HCT116 (cell line): ENCODE data around the gene CYP11A1. TPM values are rescaled to one million over a fixed set of nuclear protein-coding genes. Genes with fewer than 3 reads are reported as not detected.

ENCODE experiments used
- ATAC-seq: fragments of 200-7000 bp; cut with Tn5 transposase; 2 replicates; pipeline ENCODE4 v1.9.1; 2020; ENCODE audit warnings: mild to moderate bottlenecking, moderate library complexity
- BruUV-seq: library from RNA; stranded (reverse); fragments of 400-500 nt; replicated peaks from 2 replicates; lab custom pipeline; 2021; lab: Mats Ljungman, UMichigan
- CTCF ChIA-PET: fragments of 300-600 bp; sonication (Branson Sonifier 250); formaldehyde crosslinking; loops from one replicate; lab custom pipeline; 2021; ENCODE audit warnings: antibody characterized with exemption; lab: Charles Lee
- POLR2A ChIA-PET: fragments of 300-600, 350-600 bp; sonication (Branson Sonifier 250); formaldehyde crosslinking; loops from one replicate; lab custom pipeline; 2021; ENCODE audit warnings: antibody characterized with exemption; lab: Charles Lee
- RAD21 ChIA-PET, 2 experiments: fragments of 300-600 bp; sonication (Branson Sonifier 250); formaldehyde crosslinking; loops; one replicate each; lab custom pipeline; 2023; ENCODE audit warnings: low total read pairs in 2 of 2; ENCODE audit not compliant: uncharacterized antibody in 2 of 2, unreplicated experiment in 2 of 2, low non-redundant PET in 1 of 2; lab: Charles Lee
- DNase-seq: peaks from one replicate; pipeline ENCODE4 v3.0.0-alpha.2; 2010; ENCODE audit warnings: low read depth, low spot score
- H2AFZ ChIP-seq: fragments of 200-600 bp; shearing (Covaris generic), sonication (generic); 2 replicates; pipeline ENCODE4 v1.6.1; 2017; ENCODE audit warnings: low read depth, mixed run types, mixed read lengths, antibody characterized with exemption, low read length; ENCODE audit not compliant: poor library complexity, severe bottlenecking
- H3K27ac ChIP-seq: 2 replicates; pipeline ENCODE4 v1.5.1; 2012; ENCODE audit warnings: low read depth, low read length
- H3K27me3 ChIP-seq: fragments of 200-600 bp; sonication (generic); 2 replicates; pipeline ENCODE4 v1.6.1; 2016; ENCODE audit warnings: mixed run types, low read length, mixed read lengths; ENCODE audit not compliant: insufficient read depth
- H3K36me3 ChIP-seq, 2 experiments: fragments of 200-500 bp in 1 of 2; fragments of 200-600 bp in 1 of 2; sonication (Bioruptor generic) in 1 of 2; sonication (generic) in 1 of 2; 2 replicates each; pipeline versions ENCODE4 v1.5.1 to v1.6.1; 2014 to 2016; ENCODE audit warnings: low read length in 2 of 2, inconsistent platforms in 1 of 2, mixed read lengths in 1 of 2, mixed run types in 1 of 2; ENCODE audit not compliant: insufficient read depth in 2 of 2, control insufficient read depth in 1 of 2
- H3K4me1 ChIP-seq, 2 experiments: fragments of 200-600 bp in 1 of 2; sonication (generic) in 1 of 2; 2 replicates each; pipeline versions ENCODE4 v1.5.1 to v1.6.1; 2012 to 2017; ENCODE audit warnings: low read length in 2 of 2, inconsistent platforms in 1 of 2, mild to moderate bottlenecking in 1 of 2, mixed read lengths in 1 of 2, mixed run types in 1 of 2, moderate library complexity in 1 of 2; ENCODE audit not compliant: insufficient read depth in 2 of 2, control insufficient read depth in 1 of 2
- H3K4me2 ChIP-seq: fragments of 200-600 bp; sonication (generic); 2 replicates; pipeline ENCODE4 v1.6.1; 2017; ENCODE audit warnings: mixed run types, low read length, mixed read lengths
- H3K4me3 ChIP-seq, 2 experiments: fragments of 200-600 bp in 1 of 2; sonication (generic) in 1 of 2; replicated peaks in 1 of 2; 2 replicates each; pipeline ENCODE4 v1.5.1; 2011 to 2016; ENCODE audit warnings: low read length in 2 of 2, control low read depth in 1 of 2, low read depth in 1 of 2, mild to moderate bottlenecking in 1 of 2, mixed read lengths in 1 of 2, mixed run types in 1 of 2
- H3K79me2 ChIP-seq: fragments of 200-600 bp; sonication (generic); 2 replicates; pipeline ENCODE4 v1.6.1; 2017; ENCODE audit warnings: mild to moderate bottlenecking, mixed run types, low read length, moderate library complexity, mixed read lengths; ENCODE audit not compliant: insufficient read depth
- H3K9ac ChIP-seq: fragments of 200-600 bp; sonication (generic); 2 replicates; pipeline ENCODE4 v1.6.1; 2016; ENCODE audit warnings: low read length, mixed read lengths
- H3K9me2 ChIP-seq: fragments of 200-600 bp; sonication (generic), shearing (Covaris generic); 2 replicates; pipeline ENCODE4 v1.6.1; 2017; ENCODE audit warnings: mixed run types, mild to moderate bottlenecking, moderate library complexity; ENCODE audit not compliant: insufficient read depth
- H3K9me3 ChIP-seq, 2 experiments: fragments of 200-500 bp in 1 of 2; fragments of 200-600 bp in 1 of 2; sonication (Bioruptor generic) in 1 of 2; sonication (generic) in 1 of 2; 2 replicates each; pipeline ENCODE4 v1.6.1; 2014 to 2017; ENCODE audit warnings: low read length in 2 of 2, mixed read lengths in 2 of 2, inconsistent platforms in 1 of 2, low read depth in 1 of 2, mild to moderate bottlenecking in 1 of 2, mixed run types in 1 of 2, moderate library complexity in 1 of 2; ENCODE audit not compliant: control insufficient read depth in 1 of 2, insufficient read depth in 1 of 2
- H4K20me1 ChIP-seq: fragments of 200-600 bp; sonication (generic), shearing (Covaris generic); 2 replicates; pipeline ENCODE4 v1.6.1; 2017; ENCODE audit warnings: mixed run types, mild to moderate bottlenecking, moderate library complexity; ENCODE audit not compliant: insufficient read depth
- ATF3 ChIP-seq: IDR thresholded peaks from 2 replicates; pipeline ENCODE4 v1.6.1; 2012
- CBX3 ChIP-seq: IDR thresholded peaks from 2 replicates; pipeline ENCODE4 v1.6.1; 2012; ENCODE audit warnings: low read depth
- CEBPB ChIP-seq: IDR thresholded peaks from 2 replicates; pipeline ENCODE4 v1.6.1; 2012; ENCODE audit warnings: low read depth
- CTCF ChIP-seq, 3 experiments: fragments of 200-600 bp in 1 of 3; sonication (generic) in 1 of 3; IDR thresholded peaks in 2 of 3; conservative IDR thresholded peaks in 1 of 3; 2 replicates each; pipeline ENCODE4 v1.5.1; 2012 to 2017; ENCODE audit warnings: low read depth in 2 of 3, low read length in 2 of 3, antibody characterized with exemption in 1 of 3, borderline replicate concordance in 1 of 3, control low read depth in 1 of 3, mild to moderate bottlenecking in 1 of 3, mixed read lengths in 1 of 3, mixed run types in 1 of 3, moderate library complexity in 1 of 3; ENCODE audit not compliant: insufficient read depth in 1 of 3
- MAX ChIP-seq: IDR thresholded peaks from 2 replicates; pipeline ENCODE4 v1.6.1; 2012
- POLR2AphosphoS5 ChIP-seq: IDR thresholded peaks from 2 replicates; pipeline ENCODE4 v1.6.1; 2011; ENCODE audit warnings: mild to moderate bottlenecking, low read depth, low read length, moderate library complexity
- RAD21 ChIP-seq: IDR thresholded peaks from 2 replicates; pipeline ENCODE4 v1.6.1; 2012; ENCODE audit warnings: low read depth, mild to moderate bottlenecking
- SP1 ChIP-seq: IDR thresholded peaks from 2 replicates; pipeline ENCODE4 v1.6.1; 2012; ENCODE audit warnings: low read depth
- TCF7L2 ChIP-seq: IDR thresholded peaks from 2 replicates; pipeline ENCODE4 v1.7.0; 2011; ENCODE audit warnings: borderline replicate concordance, inconsistent platforms; ENCODE audit not compliant: insufficient read depth, insufficient read length; ENCODE audit errors: extremely low read depth
- intact Hi-C: fragments of 100-400 bp; cut with micrococcal nuclease; formaldehyde crosslinking; loops from 2 replicates; pipeline ENCODE4 v1.10.0; 2022
- total RNA-seq: library from RNA; stranded (reverse); gene quantifications from one replicate; pipeline ENCODE4 v1.2.1, GENCODE V29; 2021; ENCODE audit not compliant: unreplicated experiment

The CYP11A1 gene
- total RNA-seq, 1 experiment from 2014 or later = 0.57 TPM

- Histone ChIP-seq H3K4me3 (no peak overlapping the region), H4K20me1 (no peaks in the 10 kb centered on the region), H3K9me2 (no peaks in the 10 kb centered on the region), H3K79me2 (no peaks in the 10 kb centered on the region), H3K27me3 (no peaks in the 10 kb centered on the region), H3K9me3 (no peaks in the 10 kb centered on the region), H2AFZ (no peak overlapping the region), H3K4me1 (peaks cover 22 to 95% of the 10 kb centered on the region in 2 experiments), H3K9ac (no peak overlapping the region), H3K36me3 (no peaks in the 10 kb centered on the region), H3K4me2 (no peak overlapping the region), H3K27ac (no peak overlapping the region)
- ChIA-PET RAD21 (no interaction called here), CTCF (no interaction called here), POLR2A (interaction anchor here (2.8 kb wide), 1 partner anchor 9 kb away, joined by 24 read pairs; no protein-coding TSS in a partner anchor)
- TF ChIP-seq POLR2AphosphoS5 (no peak), CTCF (IDR thresholded peaks at IDR 0.05 in 2 of 3, conservative IDR thresholded peaks at IDR 0.05 in 1 of 3; ENCODE audit: borderline replicate concordance in 1 of 3, insufficient read depth in 1 of 3, low read depth in 2 of 3, low read length in 2 of 3) (no peak), CEBPB (no peak), MAX (no peak), SP1 (no peak), CBX3 (no peak), RAD21 (no peak), TCF7L2 (no peak), ATF3 (no peak)
- BruUV-seq = no TSS peak
- DNase-seq = no peak
- intact Hi-C loops = no loop called here
- ATAC-seq = no peak
Measured at GRCh38 chr15:74386496-74387140, 19.2 kb upstream of the CYP11A1 start.
